ENCODE measurements around the gene JMJD1C. TPM values are rescaled to one million over a fixed set of nuclear protein-coding genes. Genes with fewer than 3 reads are reported as not detected.
A peak's percentile ranks its signal among the peaks of the same experiment; 100 is the strongest.

The JMJD1C gene
- polyA plus RNA-seq, 2 of the 4 experiments (the other 2 are of a cell fraction), result 15.9 to 47.2 TPM

- FAIRE-seq (no peak), ATAC-seq (no peak), DNase-seq (ENCODE audit: low read depth in 1 of 2, low spot score in 1 of 2) (no peak)
- Histone ChIP-seq H3K4me1 (peaks cover 22% of the 10 kb centered on the region), H3K4me2 (peak overlapping the region; percentile 29), H3K4me3 (no peak overlapping the region), H3K9me3 (no peaks in the 10 kb centered on the region), H3K27ac (no peak overlapping the region)
- WGBS (ENCODE audit: missing lambda C conversion rate), result 87% methylated on average over 3 of the region's 3 CpGs
- ChIA-PET CTCF (interaction anchor here (0.8 kb wide), 1 partner anchor 10 kb away, joined by 4 read pairs; no protein-coding TSS in a partner anchor), POLR2A (no interaction called here)
- TF ChIP-seq MAZ (IDR thresholded peaks at IDR 0.05; ENCODE audit: borderline replicate concordance, low read depth, low read length) (no peak), SREBF2 (IDR thresholded peaks at IDR 0.05) (no peak), JUN (IDR thresholded peaks at IDR 0.05) (no peak), RFX5 (IDR thresholded peaks at IDR 0.05) (no peak), CBX8 (IDR thresholded peaks at IDR 0.05) (no peak)
Measured at GRCh38 chr10:63246356-63246755, 219.4 kb downstream of the JMJD1C start.

DNA sequence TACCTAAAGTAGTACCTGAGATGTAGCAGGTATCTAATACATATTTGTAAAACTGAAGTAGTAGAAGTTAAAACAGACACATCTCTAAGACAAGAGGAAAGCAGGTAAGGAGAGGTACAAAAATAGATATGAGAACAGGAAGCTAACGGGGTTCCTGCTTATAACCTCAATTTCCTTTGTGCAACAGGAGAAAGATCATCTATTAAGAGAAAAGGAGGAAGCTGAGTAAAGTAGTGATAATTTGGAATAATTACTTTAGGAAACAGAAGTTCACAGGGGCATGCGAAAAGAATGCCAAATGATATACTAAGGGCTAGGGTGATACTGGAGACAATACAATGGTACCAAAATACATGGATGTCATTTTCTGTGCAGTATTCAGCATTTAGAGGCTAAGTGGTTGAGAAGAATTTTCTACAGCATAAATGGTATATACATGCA lies 223.9 kb downstream of the JMJD1C start:
- Histone ChIP-seq H3K4me3 (no peak overlapping the region), H3K9me3 (no peaks in the 10 kb centered on the region), H3K4me1 (peaks cover 54% of the 10 kb centered on the region), H3K4me2 (no peak overlapping the region), H3K27ac (no peak overlapping the region)
- FAIRE-seq (no peak), DNase-seq (ENCODE audit: low read depth in 1 of 2, low spot score in 1 of 2) (no peak), ATAC-seq (no peak)
- TF ChIP-seq TP53 (CRISPR knock-in tag; IDR thresholded peaks at IDR 0.05) (no peak), NR3C1 (IDR thresholded peaks at IDR 0.05) (no peak), ZNF302 (CRISPR knock-in tag; IDR thresholded peaks at IDR 0.05) (no peak), GATA3 (IDR thresholded peaks at IDR 0.05; ENCODE audit: borderline replicate concordance) (no peak), EHMT2 (IDR thresholded peaks at IDR 0.05; ENCODE audit: low read depth) (no peak), POLR2A (IDR thresholded peaks at IDR 0.05; ENCODE audit: low read length) (no peak), NFE2L2 (conservative IDR thresholded peaks at IDR 0.05; ENCODE audit: low read length) (no peak), POLR2AphosphoS2 (conservative IDR thresholded peaks at IDR 0.05; ENCODE audit: low read length) (no peak), RARB (CRISPR knock-in tag; IDR thresholded peaks at IDR 0.05) (no peak), FOXS1 (CRISPR knock-in tag; IDR thresholded peaks at IDR 0.05) (no peak)
- CTCF ChIA-PET, result interaction anchor here (1.5 to 2.3 kb wide), 3 partner anchors 14 to 478 kb away, joined by 3 to 7 read pairs (median 7); no protein-coding TSS in a partner anchor
- POLR2A ChIA-PET, result no interaction called here
- WGBS (ENCODE audit: missing lambda C conversion rate), result 88% methylated on average over 2 of the region's 2 CpGs

DNA sequence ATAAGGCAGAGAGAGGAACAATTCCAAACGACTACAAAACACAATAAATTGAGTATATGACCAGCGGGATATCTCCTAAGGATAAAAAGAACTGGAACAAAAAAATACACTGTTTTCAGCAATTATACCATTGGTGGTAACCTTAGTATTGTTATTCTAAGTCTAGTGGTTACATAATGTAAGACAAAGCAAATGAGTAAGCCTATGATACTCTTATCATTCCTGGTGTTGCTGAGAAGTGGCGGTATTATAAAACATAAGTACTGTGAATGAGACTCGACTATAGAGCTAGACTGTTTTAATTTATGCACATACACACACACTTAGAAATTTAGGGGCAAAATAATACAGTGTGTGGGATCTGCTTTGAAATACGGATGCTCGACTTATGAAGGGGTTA lies 225.0 kb downstream of the JMJD1C start:
- Histone ChIP-seq H3K4me2 (no peak overlapping the region), H3K4me3 (no peak overlapping the region), H3K9me3 (no peaks in the 10 kb centered on the region), H3K27ac (no peak overlapping the region), H3K4me1 (peaks cover 51% of the 10 kb centered on the region)
- ATAC-seq, result no peak
- FAIRE-seq, result no peak
- ChIA-PET CTCF (interaction anchor here (1.5 to 2.3 kb wide), 3 partner anchors 15 to 479 kb away, joined by 3 to 7 read pairs (median 7); no protein-coding TSS in a partner anchor), POLR2A (no interaction called here)
- TF ChIP-seq RAD21 (conservative IDR thresholded peaks at IDR 0.05 in 1 of 2, IDR thresholded peaks at IDR 0.05 in 1 of 2) (no peak), BHLHE40 (IDR thresholded peaks at IDR 0.05; ENCODE audit: low read depth, low read length) (no peak)
- DNase-seq (ENCODE audit: low read depth in 1 of 2, low spot score in 1 of 2), result no peak
- 78% methylated on average over 6 of the region's 6 CpGs for WGBS (ENCODE audit: missing lambda C conversion rate)

DNA sequence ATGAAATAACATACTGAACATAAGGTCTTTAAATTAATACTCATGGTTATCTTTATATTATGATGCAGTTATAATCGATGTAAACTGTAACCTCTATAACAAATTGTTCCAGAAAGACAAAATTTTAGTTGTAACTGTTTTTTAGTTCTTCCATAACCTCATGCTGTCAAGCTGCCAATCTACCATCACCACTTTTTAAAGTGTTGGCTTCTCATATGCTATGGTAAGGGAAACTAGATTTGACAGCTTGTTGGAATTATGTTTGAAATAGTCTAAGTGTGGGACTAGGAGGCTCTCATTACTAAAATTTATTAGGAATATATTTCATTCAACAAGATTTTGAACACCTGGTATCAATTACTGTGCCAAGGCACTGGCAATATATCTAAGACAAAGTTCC lies 227.3 kb downstream of the JMJD1C start:
- no peak overlapping the region for H3K4me3 ChIP-seq
- CTCF ChIA-PET, result no interaction called here
- no peak for TF ChIP-seq HOXB13 (CRISPR knock-in tag; IDR thresholded peaks at IDR 0.05; ENCODE audit: low read depth)
- no peak for TF ChIP-seq FOXS1 (CRISPR knock-in tag; IDR thresholded peaks at IDR 0.05)
- no peak for TF ChIP-seq ZFP36 (IDR thresholded peaks at IDR 0.05; ENCODE audit: borderline replicate concordance, partially characterized antibody)
- no peak for TF ChIP-seq RARB (CRISPR knock-in tag; IDR thresholded peaks at IDR 0.05)
- TF ChIP-seq NR3C1 (IDR thresholded peaks at IDR 0.05), result no peak
- TF ChIP-seq CTCF (IDR thresholded peaks at IDR 0.05), result no peak
- no peak for TF ChIP-seq CBX2 (IDR thresholded peaks at IDR 0.05; ENCODE audit: borderline replicate concordance, low read depth)
- TF ChIP-seq, protein P1, sequence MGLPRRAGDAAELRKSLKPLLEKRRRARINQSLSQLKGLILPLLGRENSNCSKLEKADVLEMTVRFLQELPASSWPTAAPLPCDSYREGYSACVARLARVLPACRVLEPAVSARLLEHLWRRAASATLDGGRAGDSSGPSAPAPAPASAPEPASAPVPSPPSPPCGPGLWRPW (IDR thresholded peaks at IDR 0.05), result no peak
- TF ChIP-seq RCOR1 (IDR thresholded peaks at IDR 0.05; ENCODE audit: low read depth, low read length), result no peak
- no peak for TF ChIP-seq HOXA7 (CRISPR knock-in tag; IDR thresholded peaks at IDR 0.05)
- TF ChIP-seq, protein P2, sequence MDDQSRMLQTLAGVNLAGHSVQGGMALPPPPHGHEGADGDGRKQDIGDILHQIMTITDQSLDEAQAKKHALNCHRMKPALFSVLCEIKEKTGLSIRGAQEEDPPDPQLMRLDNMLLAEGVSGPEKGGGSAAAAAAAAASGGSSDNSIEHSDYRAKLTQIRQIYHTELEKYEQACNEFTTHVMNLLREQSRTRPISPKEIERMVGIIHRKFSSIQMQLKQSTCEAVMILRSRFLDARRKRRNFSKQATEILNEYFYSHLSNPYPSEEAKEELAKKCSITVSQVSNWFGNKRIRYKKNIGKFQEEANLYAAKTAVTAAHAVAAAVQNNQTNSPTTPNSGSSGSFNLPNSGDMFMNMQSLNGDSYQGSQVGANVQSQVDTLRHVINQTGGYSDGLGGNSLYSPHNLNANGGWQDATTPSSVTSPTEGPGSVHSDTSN (IDR thresholded peaks at IDR 0.05), result no peak
- no peak for TF ChIP-seq POLR2A (IDR thresholded peaks at IDR 0.05; ENCODE audit: low read length)
- no peak for TF ChIP-seq NFE2L2 (conservative IDR thresholded peaks at IDR 0.05; ENCODE audit: low read length)
- TF ChIP-seq, protein P3, sequence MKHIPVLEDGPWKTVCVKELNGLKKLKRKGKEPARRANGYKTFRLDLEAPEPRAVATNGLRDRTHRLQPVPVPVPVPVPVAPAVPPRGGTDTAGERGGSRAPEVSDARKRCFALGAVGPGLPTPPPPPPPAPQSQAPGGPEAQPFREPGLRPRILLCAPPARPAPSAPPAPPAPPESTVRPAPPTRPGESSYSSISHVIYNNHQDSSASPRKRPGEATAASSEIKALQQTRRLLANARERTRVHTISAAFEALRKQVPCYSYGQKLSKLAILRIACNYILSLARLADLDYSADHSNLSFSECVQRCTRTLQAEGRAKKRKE (CRISPR knock-in tag; IDR thresholded peaks at IDR 0.05; ENCODE audit: low read depth), result no peak
- no peak for TF ChIP-seq GATA3 (IDR thresholded peaks at IDR 0.05; ENCODE audit: borderline replicate concordance)
- TF ChIP-seq ZSCAN20 (CRISPR knock-in tag; IDR thresholded peaks at IDR 0.05), result no peak
- no peak for TF ChIP-seq SMC3 (IDR thresholded peaks at IDR 0.05)
- no peak for TF ChIP-seq EHF (CRISPR knock-in tag; IDR thresholded peaks at IDR 0.05)
- TF ChIP-seq CBX8 (IDR thresholded peaks at IDR 0.05), result no peak
- POLR2A ChIA-PET, result no interaction called here
- peaks cover 74% of the 10 kb centered on the region for H3K4me1 ChIP-seq
- H3K27ac ChIP-seq, result peak overlapping the region in 1 of 2 experiments; percentile 0; a peak in 1 of 6 replicates
- H3K9me3 ChIP-seq, result no peaks in the 10 kb centered on the region
- DNase-seq (ENCODE audit: low read depth in 1 of 2, low spot score in 1 of 2), result no peak
- WGBS (ENCODE audit: missing lambda C conversion rate), result 89% methylated on average over 1 of the region's 1 CpG
- no peak for ATAC-seq
- H3K4me2 ChIP-seq, result no peak overlapping the region
- FAIRE-seq, result no peak
